HG02642 (cell line): ENCODE results near the gene NAGPA.
"Not testable (repeated sequence)": the region's sequence is repeated elsewhere in the genome, so short reads cannot be mapped to it uniquely, and the experiment has no call there.

Source experiments
- ATAC-seq: cut with Tn5 transposase; IDR thresholded peaks from one replicate; pipeline ENCODE4 v1.9.1; 2021; ENCODE audit warnings: mild to moderate bottlenecking; ENCODE audit not compliant: unreplicated experiment, poor library complexity

Gene NAGPA, protein sequence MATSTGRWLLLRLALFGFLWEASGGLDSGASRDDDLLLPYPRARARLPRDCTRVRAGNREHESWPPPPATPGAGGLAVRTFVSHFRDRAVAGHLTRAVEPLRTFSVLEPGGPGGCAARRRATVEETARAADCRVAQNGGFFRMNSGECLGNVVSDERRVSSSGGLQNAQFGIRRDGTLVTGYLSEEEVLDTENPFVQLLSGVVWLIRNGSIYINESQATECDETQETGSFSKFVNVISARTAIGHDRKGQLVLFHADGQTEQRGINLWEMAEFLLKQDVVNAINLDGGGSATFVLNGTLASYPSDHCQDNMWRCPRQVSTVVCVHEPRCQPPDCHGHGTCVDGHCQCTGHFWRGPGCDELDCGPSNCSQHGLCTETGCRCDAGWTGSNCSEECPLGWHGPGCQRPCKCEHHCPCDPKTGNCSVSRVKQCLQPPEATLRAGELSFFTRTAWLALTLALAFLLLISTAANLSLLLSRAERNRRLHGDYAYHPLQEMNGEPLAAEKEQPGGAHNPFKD

DNA sequence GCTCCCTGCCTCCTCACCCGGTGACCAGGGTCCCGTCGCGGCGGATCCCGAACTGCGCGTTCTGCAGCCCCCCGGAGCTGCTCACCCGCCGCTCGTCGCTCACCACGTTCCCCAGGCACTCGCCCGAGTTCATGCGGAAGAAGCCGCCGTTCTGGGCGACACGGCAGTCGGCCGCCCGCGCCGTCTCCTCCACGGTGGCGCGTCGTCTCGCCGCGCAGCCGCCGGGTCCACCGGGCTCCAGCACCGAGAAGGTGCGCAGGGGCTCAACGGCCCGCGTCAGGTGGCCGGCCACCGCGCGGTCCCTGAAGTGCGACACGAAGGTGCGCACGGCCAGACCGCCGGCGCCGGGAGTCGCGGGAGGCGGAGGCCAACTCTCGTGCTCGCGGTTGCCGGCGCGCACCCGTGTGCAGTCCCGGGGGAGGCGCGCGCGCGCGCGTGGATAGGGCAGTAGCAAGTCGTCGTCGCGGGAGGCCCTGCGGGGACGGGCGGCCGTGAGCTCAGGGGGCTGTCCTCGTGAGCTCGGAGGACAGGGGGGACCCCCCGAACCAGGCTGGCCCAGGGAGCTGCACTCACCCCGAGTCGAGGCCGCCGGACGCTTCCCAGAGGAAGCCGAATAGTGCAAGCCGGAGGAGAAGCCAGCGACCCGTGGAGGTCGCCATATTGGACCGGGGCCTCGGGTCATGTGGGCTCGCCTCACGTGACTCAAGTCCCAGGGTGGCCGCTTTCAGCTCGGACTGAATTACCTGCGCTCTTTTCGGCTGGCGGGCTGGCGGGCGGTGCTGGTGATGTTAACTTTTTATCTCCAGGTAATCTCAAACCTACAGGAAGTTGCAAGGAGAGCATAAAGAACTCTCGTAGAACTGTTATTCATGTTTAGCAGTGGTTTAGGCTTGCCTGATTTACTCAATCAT, at the start of gene NAGPA:
Gene NAGPA, minus strand, starts transcription at position 680 of the 911 bp plus-strand sequence. Its CDS starts 21 bp downstream, at position 659.
- peak; percentile 90 for ATAC-seq

DNA sequence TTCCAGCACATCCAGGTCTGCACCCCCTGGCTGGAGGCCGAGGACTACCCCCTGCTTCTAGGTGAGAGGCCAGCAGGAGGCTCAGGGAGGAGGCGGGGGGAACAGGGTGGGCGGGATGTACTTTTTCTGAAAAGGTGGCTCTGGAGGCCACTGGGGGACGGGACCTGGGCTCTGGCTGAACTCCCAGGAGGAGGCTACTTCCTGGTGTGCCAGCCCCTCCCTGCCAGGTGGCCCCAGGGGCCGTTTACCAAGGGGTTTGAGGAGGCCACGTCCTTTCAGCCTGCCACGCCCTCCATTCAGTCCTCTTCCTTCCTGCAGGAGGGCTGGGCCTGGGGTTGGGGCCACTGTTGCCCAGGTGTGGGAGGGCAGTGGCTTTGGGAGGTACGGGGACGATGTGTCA, 47.3 kb upstream of the NAGPA start:
- not testable (repeated sequence) for ATAC-seq

DNA sequence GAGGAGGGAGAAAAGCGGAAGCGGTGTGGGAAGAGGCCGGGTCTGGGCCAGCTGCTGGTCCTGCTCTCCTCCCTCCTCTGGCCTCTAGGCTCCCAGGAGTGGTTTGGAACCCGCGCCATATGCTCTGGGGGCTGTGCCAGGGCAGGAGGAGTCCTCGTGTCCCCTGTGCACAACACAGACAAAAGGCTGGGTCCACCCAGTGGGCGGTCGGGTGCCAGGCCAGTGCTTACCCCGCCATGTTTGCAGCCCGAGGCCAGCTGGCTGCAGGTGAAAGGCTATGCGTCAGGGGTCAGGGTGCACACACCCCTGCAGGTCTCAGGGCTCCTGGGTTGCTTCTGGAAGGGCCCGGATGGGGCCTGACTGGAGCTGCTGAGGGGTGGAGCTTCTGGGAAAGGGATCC, 46.7 kb upstream of the NAGPA start:
- ATAC-seq: not testable (repeated sequence)

DNA sequence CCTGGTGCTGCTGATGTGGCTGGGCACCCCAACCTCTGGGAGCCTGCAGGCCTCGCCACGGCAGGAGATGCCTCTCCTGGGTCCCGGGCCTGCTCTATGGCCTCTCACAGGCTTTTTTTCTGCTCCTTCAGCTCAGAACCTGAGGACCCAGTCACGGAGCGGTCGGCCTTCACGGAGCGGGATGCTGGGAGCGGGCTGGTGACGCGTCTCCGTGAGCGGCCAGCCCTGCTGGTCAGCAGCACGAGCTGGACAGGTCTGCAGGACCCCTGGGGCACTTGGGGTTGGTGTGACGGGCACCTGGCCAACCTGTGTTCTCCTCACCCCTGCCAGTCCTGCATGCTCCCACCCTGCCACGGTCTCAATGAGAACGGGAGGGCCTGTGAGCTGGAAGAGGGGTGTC, 44.9 kb upstream of the NAGPA start:
- ATAC-seq: no peak

DNA sequence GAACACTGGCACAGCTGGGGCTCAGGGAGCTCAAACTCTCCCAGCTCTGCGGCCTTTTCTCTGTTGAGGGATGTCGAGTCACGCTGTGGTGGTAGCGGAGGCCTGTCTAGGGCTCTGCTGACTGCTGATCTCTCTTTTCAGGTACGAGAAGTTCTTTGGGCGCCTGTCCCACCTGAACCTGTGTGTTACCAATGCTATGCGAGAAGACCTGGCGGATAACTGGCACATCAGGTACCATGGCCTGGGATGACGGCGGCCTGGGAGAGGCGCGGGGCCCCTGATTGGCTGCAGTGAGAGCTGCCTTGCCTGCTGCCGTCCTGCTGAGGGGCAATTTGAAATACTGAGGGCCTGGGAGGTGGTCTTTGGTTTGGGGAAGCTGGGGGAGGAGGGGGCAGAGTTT, 43.6 kb upstream of the NAGPA start:
- no peak for ATAC-seq

DNA sequence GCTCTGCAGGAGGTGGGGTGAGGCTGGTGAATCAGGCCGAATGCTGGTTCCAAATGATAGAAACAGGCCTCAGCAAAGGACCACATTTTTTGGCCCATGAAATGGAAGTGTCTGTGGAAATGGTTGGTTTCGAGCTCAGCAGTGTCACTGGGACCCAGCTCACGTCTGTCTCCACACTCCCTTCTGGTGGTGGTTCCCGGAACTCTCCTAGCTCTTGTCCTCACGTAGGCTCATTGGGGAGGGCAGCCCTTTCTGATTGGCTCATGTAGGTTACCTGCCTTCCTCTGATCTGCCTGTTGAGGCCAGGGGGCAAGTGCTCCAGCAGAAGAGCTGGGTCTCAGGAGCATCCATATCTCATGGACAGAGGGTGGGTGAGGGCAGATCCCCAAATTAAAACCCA, 41.9 kb upstream of the NAGPA start:
- no peak for ATAC-seq

DNA sequence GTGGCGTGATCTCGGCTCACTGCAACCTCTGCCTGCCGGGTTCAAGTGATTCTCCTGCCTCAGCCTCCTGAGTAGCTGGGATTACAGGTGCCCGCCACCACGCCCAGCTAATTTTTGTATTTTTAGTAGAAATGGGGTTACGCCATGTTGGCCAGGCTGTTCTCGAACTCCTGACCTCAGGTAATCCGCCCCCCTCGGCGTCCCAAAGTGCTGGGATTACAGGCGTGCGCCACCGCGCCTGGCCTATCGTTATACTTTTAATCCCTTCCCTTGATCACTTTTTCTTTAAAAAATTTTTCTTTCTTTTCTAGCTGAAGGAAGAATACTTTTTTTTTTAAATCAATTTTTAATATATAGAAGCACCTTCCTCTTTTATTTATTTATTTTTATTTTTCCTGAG, 40.0 kb upstream of the NAGPA start:
- ATAC-seq: not testable (repeated sequence)

DNA sequence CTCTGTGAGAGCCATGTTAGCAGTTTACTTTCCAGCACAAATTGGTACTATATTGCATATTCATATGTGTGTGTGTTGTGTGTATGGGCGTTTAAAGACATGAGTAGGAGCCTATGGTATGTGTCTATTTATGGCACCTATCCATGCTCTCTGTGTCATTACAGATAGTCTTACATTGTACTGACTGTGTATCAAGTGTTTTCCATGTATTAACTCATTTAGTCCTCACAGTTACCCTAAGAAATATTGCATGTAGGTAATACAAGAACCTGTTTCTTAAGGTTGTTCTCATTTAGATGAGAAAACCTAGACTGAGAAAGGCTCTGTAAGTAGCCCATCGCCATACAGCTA, 39.5 kb upstream of the NAGPA start:
- no peak for ATAC-seq

DNA sequence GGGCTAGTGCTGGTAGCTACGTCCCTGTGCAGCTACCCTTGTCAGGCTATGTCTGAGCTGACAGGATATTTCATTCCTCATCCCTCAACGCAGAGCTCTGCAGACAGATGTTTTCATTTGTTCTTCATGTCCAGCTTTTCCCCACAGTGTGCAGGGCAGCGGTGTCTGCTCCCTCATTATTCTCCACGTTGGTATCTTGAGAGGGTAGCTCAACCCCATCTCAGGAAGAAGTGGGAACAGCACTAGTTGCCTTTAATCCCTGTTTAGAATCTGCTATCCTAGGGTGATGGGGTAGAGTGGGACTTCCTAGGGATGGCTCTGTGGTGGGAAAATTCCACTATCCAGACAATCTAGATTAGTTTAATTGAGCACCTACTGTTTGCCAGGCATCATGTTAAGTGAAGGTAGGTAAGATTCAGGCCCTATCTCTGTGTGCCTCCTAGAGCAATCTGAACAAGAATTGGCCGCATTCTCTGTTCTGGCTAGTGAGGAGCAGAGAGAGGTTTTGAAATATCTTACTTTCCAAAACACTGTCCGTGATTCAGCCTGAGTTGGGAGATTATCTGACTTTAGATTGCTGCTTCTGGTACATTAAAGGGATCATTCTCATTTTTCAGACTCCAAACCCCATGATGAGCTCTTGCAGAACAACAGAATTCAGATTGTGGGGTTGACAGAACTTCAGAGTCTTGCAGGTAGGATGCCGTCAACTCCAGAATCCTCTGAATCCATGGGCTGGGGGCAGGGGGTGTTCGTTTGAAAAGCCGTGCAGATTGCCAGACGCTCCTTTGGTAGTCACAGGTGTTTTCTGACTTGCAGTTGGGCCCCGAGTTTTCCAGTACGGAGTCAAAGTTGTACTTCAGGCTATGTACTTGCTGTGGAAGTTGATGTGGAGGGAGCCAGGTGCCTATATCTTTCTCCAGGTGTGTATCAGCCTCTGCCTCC, 38.9 kb upstream of the NAGPA start:
- no peak for ATAC-seq

DNA sequence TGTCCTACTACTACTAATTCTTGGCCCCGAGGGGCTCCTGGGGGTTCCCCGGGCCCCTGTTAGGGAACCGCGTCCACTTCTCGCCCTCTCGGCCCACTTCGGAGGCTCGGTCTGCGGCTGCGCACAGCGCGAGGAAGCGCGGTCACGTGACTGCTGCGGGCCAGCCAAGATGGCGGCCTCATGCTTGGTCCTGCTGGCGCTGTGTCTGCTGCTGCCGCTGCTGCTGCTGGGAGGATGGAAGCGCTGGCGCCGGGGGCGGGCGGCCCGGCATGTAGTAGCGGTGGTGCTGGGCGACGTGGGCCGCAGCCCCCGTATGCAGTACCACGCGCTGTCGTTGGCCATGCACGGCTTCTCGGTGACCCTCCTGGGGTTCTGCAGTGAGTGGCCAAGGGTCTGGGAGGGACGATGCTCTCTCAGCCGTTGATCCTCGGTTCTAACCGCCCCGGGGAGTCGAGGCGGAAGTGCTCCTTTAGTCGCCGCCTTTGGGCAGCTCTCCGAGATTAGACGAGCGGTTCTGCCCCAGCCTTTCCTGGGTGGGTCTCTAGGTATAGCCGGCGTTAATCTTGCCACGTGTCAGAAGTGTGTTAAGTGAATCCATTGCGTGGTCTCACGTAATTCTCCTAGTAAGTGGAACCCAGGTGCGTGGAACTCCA, 38.1 kb upstream of the NAGPA start, which contains the start of gene ALG1:
Gene ALG1, plus strand, starts transcription at position 163 of the 653 bp plus-strand sequence. Its CDS starts 7 bp downstream, at position 170.
- ATAC-seq: peak; percentile 86

DNA sequence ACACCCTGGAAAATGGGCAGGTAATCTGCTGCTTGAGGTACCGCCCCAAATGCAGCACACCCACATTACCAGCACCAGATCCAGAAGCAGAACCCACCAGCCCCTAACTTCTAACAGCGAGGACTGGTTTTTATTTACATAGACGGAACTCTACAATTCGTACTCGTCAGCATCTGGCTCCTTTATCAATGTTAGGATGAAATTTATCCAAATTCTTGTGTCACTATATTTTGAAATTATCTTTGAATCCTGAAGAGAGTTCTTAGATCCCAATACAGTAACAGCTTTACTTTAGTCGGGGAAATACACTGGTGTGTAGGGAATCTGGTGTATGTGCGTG, 37.6 kb upstream of the NAGPA start:
- no peak for ATAC-seq

DNA sequence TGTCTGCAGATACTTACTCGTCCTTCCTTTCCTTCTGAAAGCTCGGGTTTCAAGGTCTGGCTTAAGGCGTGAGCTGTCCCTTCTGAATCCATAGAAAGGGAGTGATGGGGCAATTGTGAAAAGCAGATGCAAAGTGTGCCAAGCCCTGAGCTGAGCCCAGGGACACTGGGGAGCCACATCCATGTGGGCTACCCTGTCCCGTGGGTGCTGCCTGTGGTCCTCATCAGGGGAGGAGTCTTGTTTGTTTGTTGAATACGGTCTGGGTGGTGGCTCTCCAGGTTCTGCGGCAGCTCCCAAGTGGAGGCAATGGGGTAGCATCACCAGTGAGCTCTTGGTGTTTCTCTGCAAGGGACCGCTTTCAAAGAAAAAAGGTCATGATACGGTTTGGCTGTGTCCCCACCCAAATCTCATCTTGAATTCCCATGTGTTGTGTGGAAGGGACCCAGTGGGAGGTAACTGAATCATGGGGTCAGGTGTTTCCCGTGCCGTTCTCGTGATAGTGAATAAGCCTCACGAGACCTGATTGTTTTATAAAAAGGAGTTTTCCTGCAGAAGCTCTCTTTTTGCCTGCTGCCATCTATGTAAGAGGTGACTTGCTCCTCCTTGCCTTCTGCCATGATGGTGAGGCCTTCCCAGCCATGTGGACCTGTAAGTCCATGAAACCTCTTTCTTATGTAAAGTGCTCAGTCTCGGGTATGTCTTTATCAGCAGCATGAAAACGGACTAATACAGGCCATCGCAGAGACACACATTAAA, 36.9 kb upstream of the NAGPA start:
- ATAC-seq: no peak

DNA sequence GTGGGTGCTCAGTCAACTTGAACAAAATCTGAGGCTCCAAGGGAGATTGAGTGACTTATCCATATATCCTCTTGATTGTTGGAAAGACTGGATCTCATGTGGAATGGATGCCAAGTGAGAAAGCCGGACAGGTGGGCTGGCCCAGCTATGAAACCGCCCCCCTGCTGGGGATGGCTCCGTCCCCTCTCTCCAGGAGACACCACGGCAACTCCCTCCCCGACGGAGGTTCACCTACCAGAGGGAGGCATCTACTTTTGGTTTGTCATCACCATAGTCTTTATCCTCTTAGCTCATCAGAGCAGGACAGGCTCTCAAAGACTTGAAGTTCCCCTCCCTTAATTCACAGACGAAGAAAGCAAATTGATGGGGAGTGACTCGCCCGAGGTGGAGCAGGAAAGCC, 36.1 kb upstream of the NAGPA start:
- no peak for ATAC-seq

DNA sequence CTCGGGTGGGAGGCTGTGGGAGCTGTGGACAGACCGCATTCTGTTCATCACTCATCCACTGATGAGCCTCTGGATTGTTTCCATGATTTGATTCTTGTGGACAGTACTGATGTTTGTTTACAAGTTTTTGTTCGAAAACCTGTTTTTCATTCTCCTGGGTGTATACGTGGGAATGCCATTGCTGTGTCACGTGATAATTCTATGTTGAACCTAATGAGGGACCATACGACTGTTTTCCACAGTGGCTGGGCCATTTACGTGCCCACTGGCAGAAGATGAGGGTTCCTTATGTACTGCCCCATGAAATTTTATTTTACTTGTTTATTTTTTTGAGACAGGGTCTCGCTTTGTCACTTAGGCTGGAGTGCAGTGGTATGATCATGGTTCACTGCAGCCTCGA, 35.3 kb upstream of the NAGPA start:
- no peak for ATAC-seq

DNA sequence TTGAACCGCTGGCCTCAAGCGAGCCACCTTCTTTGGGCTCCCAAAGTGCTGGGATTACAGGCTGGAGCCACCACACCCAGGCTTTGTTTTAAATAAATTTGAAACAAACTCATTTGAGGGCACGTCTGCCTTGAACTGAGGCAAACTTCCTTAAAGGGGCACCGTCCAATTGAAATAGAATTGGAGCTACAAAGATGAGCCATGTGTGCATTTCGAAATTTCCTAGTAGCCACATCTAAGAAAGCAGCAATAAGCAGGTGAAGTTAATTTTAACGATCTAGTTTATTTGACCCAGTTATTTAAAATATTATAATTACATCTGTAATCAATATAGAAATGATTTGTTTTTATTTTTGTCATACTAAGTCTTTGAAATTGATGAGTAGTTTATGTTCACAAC, 32.8 kb upstream of the NAGPA start:
- ATAC-seq: no peak

DNA sequence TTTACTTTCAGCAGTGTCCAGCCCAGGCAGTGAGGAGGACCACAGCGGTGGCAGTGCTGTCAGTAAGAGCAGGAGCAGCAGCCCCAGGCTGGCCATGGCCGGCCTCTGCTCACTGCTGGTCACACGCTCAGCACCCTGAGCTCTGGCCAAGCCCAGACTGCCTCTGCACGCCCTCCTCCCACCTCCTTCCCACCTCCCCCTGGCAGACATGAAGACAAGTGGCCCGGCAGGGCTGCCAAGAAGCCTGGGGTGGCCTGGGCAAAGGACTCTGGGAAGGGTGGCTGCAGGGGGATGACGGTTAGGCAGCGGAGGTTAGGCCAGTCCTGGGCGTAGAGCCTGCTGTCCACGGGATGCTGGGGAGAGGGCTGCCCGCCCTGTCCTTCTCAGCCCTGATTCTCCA, 32.1 kb upstream of the NAGPA start, which contains the start of gene C16orf89:
Gene C16orf89, minus strand, starts transcription at position 144 of the 400 bp plus-strand sequence. Its CDS starts 48 bp downstream, at position 96.
- no peak for ATAC-seq

DNA sequence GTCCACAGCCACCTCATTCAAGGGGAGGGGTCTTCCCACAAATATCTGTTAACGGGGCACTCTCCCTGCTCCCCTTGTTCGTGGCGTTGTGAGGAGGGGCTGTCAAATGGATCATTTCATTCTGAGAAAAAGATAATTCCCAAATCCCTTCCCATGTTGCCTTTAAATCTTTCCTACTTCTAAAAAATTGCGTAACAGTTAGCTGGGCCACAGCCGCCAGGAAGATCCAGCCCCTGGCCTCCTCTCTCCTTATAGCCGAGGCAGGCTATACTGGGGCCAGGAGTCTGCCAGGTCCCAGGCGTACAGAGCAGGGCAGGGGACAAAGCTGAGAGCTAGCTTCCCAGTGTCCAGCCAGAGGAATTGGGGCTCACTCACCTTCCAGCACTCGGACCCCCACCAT, 31.6 kb upstream of the NAGPA start:
- ATAC-seq: no peak

DNA sequence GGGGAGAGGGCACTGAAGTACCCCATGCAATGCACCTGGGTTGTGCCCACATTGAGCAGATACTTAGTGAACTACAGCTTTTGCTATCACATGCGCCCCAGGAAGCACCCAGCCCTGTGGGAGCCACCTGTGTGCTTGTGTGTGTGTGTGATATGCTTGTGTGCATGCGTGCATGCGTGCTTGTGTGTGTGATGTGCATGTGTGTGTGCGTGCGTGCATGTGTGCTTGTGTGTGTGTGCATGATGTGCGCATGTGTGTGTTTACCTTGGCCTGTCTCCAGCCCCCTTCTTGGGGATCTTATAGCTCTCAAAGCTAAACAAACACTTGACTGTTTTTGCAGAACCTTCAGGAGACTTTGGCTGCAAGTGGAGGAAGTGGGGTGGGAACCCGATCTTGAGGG, 31.2 kb upstream of the NAGPA start:
- no peak for ATAC-seq
